Measurements from ENCODE around the gene KLK1. TPM values are rescaled to one million over a fixed set of nuclear protein-coding genes. Genes with fewer than 3 reads are reported as not detected.
A peak's percentile ranks its signal among the peaks of the same experiment; 100 is the strongest.

Gene KLK1
- 0.35 TPM for total RNA-seq

GRCh38 chr19:50823389-50824042 is at the start of gene KLK1:
KLK1 (minus strand) TSS chr19:50823787; CDS start chr19:50823748, 39 bp downstream.

GRCh38 chr19:50873056-50873455 is 49.5 kb upstream of the KLK1 start, which contains the start of gene KLK2:
KLK2 (plus strand) TSS chr19:50873439; CDS start chr19:50873474, 35 bp downstream.

GRCh38 chr19:50854636-50855410 is 31.2 kb upstream of the KLK1 start, which contains the start of gene KLK3:
KLK3 (plus strand) TSS chr19:50854915; CDS start chr19:50854956, 41 bp downstream.

GRCh38 chr19:50833117-50833801 is 9.7 kb upstream of the KLK1 start, which contains the start of gene KLK15:
KLK15 (minus strand) TSS chr19:50833574; CDS start chr19:50831492, 2,082 bp downstream.

GRCh38 chr19:50790396-50790795 is 33.2 kb downstream of the KLK1 start, which contains the start of gene ACP4:
ACP4 (plus strand) TSS chr19:50790415; CDS start chr19:50790415, 0 bp downstream.

GRCh38 chr19:50770164-50770563 is 53.4 kb downstream of the KLK1 start, which contains the start of gene GPR32:
GPR32 (plus strand) TSS chr19:50770464; CDS start chr19:50770601, 137 bp downstream.

Small RNAs within 50 kb of the gene (small RNA-seq; reads per million reads assigned to genes)
- gene SNORD88A (ENCODE audit: low replicate concordance) (178 reads per million, percentile 98 among the genes with 10 or more reads in this experiment), gene SNORD88B (ENCODE audit: low replicate concordance) (not detected), gene SNORD88C (ENCODE audit: low replicate concordance) (not detected)

Other genes starting within 250 kb of the KLK1 start
- 0.76 TPM for gene SYT3, start 183.9 kb downstream of the KLK1 start, total RNA-seq
- gene C19orf81, start 174.3 kb downstream of the KLK1 start, total RNA-seq, result 6.2 TPM
- gene SHANK1, start 104.0 kb downstream of the KLK1 start, total RNA-seq, result 10.2 TPM
- 61.6 TPM for gene CLEC11A, start 100.4 kb downstream of the KLK1 start, total RNA-seq
- gene GPR32, start 53.3 kb downstream of the KLK1 start, total RNA-seq, result not detected
- gene ACP4, start 33.4 kb downstream of the KLK1 start, total RNA-seq, result not detected
- gene KLK15, start 9.8 kb upstream of the KLK1 start, total RNA-seq, result not detected
- gene KLK3, start 31.1 kb upstream of the KLK1 start, total RNA-seq, result not detected
- gene KLK2, start 49.7 kb upstream of the KLK1 start, total RNA-seq, result not detected
- gene KLK4, start 87.6 kb upstream of the KLK1 start, total RNA-seq, result not detected
- gene KLK5, start 129.3 kb upstream of the KLK1 start, total RNA-seq, result 0.93 TPM
- gene KLK6, start 145.8 kb upstream of the KLK1 start, total RNA-seq, result 6.7 TPM
- gene KLK7, start 160.1 kb upstream of the KLK1 start, total RNA-seq, result 2.9 TPM
- gene KLK8, start 177.8 kb upstream of the KLK1 start, total RNA-seq, result 3.3 TPM
- gene KLK10, start 195.9 kb upstream of the KLK1 start, total RNA-seq, result 0.76 TPM
- gene KLK11, start 202.8 kb upstream of the KLK1 start, total RNA-seq, result not detected
- gene KLK12, start 211.2 kb upstream of the KLK1 start, total RNA-seq, result not detected
- 0.35 TPM for gene KLK13, start 241.3 kb upstream of the KLK1 start, total RNA-seq